ENCODE data around the gene PHACTR1.

DNA sequence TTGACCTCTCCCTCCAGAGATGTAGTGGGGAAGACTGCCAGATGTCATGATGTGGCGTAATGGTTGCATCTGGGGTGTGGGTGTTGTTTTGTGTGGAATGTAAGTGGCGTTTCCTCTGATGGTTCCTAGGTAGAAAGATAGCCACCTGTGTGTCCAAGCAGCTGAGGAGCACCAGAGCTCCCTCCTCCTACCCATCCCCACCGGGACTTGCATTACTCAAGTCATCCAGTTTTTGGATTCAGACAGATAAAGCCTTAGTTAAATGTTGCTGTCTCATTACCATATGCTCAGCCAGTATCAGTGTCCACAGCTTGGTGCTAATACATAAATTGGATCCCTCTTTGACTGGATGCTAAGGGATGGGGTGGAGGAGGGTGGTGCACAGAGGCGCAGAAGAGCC is 329.5 kb downstream of the PHACTR1 start:
- TF ChIP-seq POLR2AphosphoS5 (IDR thresholded peaks at IDR 0.05): no peak
- TF ChIP-seq POLR2A (IDR thresholded peaks at IDR 0.05): no peak
- no peak for TF ChIP-seq CTCF (IDR thresholded peaks at IDR 0.05)

Measured in prostate gland (tissue), 2 donors.